Amniotic stem cell (primary cell): ENCODE measurements around the gene TEN1.
"Not testable (repeated sequence)": the region's sequence is repeated elsewhere in the genome, so short reads cannot be mapped to it uniquely, and the experiment has no call there.

ENCODE experiments used
- DNase-seq: peaks from one replicate; lab custom pipeline; 2025; lab: John Stamatoyannopoulos, UW

Gene TEN1

GRCh38 chr17:76027159-76027839 lies 48.3 kb downstream of the TEN1 start, which contains the start of gene EVPL:
TSS of gene EVPL (minus strand) at chr17:76027306. CDS start at chr17:76027198, 108 bp downstream.
- no peak for DNase-seq

GRCh38 chr17:76032073-76032779 lies 53.2 kb downstream of the TEN1 start:
- no peak for DNase-seq

- DNase-seq = no peak
These were observed 53.7 kb downstream of the TEN1 start for GRCh38 chr17:76032780-76033108.

GRCh38 chr17:76033139-76033538 lies 54.1 kb downstream of the TEN1 start:
- DNase-seq = no peak

DNA sequence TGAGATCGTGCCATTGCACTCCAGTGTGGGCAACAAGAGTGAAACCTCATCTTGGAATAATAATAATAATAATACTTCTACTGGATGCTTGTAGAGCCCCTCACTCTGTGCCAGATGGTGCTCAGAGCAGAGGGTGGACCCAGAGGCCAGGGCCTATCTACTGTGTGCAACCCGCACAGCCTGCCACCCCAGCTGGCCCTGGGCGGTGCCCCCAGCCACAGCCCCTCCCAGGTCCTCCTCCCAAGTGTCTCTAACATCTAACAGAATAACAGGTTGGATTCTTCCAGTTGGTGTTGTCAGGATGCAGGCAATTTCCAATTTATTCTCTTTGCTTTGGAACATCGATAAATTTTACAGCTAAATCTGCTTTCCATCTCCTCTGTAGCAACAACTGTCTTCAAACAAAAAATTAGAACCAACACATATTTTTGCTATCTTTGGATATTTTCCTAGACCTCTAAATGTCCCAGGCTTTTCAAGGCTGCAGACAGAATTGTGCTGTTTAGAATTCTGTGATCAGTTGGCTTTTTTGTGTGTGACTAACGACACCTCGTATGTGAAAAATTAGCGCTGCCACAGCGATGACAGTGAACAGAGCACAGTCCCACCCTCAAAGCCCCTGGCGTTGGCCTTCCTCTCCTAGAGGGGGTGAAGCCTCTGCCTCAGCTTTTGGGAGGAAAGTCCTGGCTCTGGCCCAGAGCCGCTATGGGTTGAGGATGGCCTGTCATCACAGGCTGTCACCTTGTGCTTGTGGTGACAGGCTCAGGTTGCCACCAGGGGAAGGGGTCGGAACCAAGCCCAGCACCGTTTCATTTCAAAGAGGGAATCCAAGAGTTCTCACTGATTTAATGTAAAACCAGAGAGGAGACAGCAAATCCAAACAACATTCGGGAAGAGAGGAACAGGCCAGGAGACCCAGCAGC lies 55.6 kb downstream of the TEN1 start:
- DNase-seq = no peak

DNA sequence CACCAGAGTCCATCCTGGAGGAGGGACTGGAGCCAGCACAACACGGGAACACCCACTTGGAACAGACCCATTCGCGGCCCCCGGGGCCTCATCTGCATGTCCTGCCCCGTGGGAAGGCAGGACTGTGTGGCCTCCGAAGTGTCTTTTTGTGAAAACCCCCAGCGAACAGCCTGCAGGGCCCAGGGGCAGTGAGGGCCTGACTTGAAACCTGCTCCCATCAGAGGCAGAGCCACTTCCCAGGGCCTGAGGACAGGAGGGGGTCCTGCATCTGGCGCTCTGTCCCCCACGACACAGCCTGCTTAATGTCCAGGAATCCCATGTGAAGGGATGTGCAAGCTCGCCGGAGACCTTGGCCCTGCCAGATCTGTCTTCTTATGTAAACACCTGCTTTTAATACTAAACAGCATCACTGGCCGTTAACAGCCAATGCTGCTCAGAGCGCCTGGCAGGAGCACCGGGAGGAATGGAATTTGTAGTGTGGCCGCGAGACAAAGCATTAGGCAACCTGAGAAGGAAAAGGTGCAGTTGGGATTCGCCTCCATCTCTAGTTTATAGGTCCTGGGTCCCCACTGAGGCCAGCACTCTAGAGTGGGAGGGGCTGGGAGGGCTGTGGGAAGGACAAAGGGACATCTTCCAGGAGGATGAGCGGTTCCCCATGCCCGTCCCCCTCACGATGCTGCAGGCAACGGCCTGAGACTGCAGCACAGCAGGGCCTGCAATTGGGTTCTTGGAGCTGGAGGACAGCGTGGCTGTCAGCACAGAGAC lies 57.6 kb downstream of the TEN1 start:
- no peak for DNase-seq

DNA sequence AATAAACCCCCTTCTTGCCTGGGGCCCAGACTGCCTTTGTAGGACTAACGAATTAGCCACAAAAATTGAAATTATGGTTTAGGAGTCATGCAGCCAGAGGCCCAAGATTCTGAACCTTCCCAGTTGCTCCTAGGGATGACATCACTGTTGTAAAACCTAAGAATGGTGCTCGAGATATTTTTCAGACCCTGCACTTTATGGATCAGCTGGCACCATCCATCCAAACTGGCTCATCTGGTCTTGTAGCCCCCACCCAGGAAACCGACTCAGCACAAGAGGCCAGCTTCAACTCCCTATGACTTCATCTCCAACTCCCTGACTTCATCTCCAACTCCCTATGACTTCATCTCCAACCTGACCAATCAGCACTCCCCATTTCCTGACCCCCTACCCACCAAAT lies 59.0 kb downstream of the TEN1 start:
- DNase-seq = no peak

GRCh38 chr17:76039121-76039520 lies 60.1 kb downstream of the TEN1 start:
- DNase-seq = no peak

DNA sequence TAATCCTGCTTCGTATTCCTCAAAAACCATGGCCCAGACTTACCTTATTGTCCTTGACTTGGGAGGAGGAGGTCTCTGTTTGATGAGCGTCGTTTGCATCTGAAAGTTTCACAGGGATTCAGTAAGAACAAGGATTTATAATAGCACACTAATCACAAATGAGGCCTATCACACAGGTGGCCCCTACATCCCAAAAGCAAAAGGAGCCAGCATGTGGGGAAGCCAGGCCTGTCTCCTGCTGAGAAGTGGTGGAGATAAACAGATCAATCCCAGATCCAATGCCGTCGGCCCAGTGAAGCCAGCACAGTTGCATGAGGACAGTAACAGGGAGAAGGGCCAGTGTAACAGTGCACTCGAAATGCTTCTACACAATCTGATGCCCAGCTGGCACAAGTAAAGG lies 61.3 kb downstream of the TEN1 start:
- no peak for DNase-seq

DNA sequence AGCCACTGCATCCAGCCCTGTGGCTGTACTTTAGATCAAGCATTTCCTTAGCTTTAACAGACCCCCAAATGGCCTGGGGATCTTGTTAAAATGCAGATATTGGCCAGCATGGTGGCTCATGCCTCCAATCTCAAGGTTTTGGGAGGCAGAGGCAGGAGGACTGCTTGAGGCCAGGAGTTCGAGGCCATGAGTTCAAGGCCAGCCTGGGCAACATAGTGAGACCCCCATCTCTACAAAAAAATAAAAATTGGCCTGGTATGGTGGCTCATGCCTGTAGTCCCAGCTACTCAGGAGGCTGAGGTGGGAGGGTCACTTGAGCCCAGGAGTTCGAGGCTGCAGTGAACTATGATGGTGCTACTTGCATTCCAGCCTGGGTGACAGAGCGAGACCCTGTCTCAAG lies 63.8 kb downstream of the TEN1 start:
- DNase-seq = not testable (repeated sequence)

GRCh38 chr17:76044475-76045007 lies 65.5 kb downstream of the TEN1 start:
- DNase-seq = not testable (repeated sequence)

- DNase-seq = no peak
These were observed 67.0 kb downstream of the TEN1 start for GRCh38 chr17:76046064-76046463.

- DNase-seq = no peak
These were observed 69.1 kb downstream of the TEN1 start for GRCh38 chr17:76048025-76048605.

- no peak for DNase-seq
These were observed 69.7 kb downstream of the TEN1 start for GRCh38 chr17:76048711-76049110.

DNA sequence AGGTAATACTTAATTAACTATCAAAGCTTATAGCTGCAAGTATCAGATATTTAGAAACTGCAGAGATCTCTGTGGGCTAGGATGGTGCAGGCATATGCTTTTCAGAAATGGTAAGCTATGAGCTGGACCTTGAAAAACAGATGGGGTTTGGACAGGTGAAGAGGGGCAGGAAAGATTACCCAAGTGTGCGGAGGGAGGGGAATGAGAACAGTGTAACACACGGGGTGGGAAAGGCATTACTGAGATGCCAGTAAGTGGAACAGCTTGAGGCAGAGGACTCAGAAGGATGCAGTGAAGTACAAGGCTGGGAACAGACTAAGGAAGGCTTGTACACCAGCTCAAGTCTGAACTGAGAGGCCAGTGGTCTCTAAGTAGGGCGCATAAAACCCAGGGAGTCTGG lies 70.2 kb downstream of the TEN1 start:
- DNase-seq = no peak

- DNase-seq = no peak
These were observed 70.9 kb downstream of the TEN1 start for GRCh38 chr17:76049836-76050537.
